ENCODE data around the gene KDM2A.
"Not testable (repeated sequence)": the region's sequence is repeated elsewhere in the genome, so short reads cannot be mapped to it uniquely, and the experiment has no call there.

The KDM2A gene

DNA sequence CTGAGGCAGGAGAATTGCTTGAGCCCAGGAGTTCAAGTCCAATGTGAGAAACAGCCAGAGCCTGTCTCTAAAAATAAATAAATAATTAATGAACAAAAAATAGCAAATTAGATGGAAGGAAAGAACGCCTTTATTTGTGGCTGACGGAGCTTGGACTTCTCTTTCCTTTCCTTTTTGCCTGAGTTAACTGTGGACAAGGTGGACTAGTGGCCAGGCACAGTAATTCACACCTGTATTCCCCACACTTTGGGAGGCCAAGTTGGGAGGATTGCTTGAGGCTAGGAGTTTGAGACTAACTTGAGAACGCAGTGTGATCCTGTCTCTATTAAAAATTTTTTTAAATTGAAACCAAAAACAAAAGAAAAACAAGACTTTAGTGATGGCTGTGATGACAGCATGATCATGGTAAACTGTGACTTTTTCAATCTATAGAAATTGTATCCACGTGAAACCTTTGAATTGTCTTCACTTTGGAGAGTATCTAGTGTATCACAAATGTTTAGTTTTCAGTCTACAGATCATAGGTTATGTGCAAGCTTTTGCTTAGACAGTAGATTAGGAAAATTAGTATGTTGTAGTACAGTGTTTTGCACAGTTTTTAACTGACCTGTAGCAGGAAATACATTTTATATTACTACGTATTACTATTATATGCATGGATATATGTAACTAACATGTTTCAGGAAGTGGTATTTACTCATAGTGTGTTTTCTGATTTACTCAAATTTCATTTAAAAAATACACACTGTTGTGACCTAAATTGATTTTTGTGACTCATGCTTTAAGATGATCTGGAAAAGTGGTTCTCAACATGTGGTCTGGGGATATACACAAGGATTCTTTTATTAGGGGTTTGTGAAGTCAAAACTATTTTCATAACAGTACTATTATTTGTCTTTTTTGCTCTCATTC lies 42.1 kb downstream of the KDM2A start:
- peaks cover 7% of the 10 kb centered on the region for H3K79me2 ChIP-seq
- H2AFZ ChIP-seq, result no peak overlapping the region
- H3K36me3 ChIP-seq (ENCODE audit: control insufficient read depth, insufficient read depth, low read length), result no peaks in the 10 kb centered on the region
- peaks cover 2% of the 10 kb centered on the region for H3K4me1 ChIP-seq
- TF ChIP-seq CTCF (IDR thresholded peaks at IDR 0.05), result no peak
- no peak overlapping the region for H3K27ac ChIP-seq
- no peak overlapping the region for H3K9ac ChIP-seq
- H3K4me3 ChIP-seq (ENCODE audit: low read depth, low read length), result no peak overlapping the region
- no peaks in the 10 kb centered on the region for H3K27me3 ChIP-seq (ENCODE audit: control insufficient read depth, insufficient read depth, low read length)
- H3K4me2 ChIP-seq (ENCODE audit: low read length), result no peak overlapping the region
- no peaks in the 10 kb centered on the region for H3K9me3 ChIP-seq (ENCODE audit: control insufficient read depth, low read length)

GRCh38 chr11:67163006-67163405 lies 43.9 kb downstream of the KDM2A start:
- H3K4me3 ChIP-seq (ENCODE audit: low read depth, low read length), result no peak overlapping the region
- no peaks in the 10 kb centered on the region for H3K36me3 ChIP-seq (ENCODE audit: control insufficient read depth, insufficient read depth, low read length)
- no peak for TF ChIP-seq CTCF (IDR thresholded peaks at IDR 0.05)
- H3K4me1 ChIP-seq, result peaks cover 2% of the 10 kb centered on the region
- H3K27me3 ChIP-seq (ENCODE audit: control insufficient read depth, insufficient read depth, low read length), result no peaks in the 10 kb centered on the region
- peaks cover 11% of the 10 kb centered on the region for H3K79me2 ChIP-seq
- H2AFZ ChIP-seq, result no peak overlapping the region
- H3K27ac ChIP-seq, result no peak overlapping the region
- H3K4me2 ChIP-seq (ENCODE audit: low read length), result no peak overlapping the region
- H3K9ac ChIP-seq, result no peak overlapping the region
- no peaks in the 10 kb centered on the region for H3K9me3 ChIP-seq (ENCODE audit: control insufficient read depth, low read length)

- Histone ChIP-seq H2AFZ (no peak overlapping the region), H3K79me2 (peaks cover 14% of the 10 kb centered on the region), H3K4me3 (ENCODE audit: low read depth, low read length) (no peak overlapping the region), H3K27ac (no peak overlapping the region), H3K4me2 (ENCODE audit: low read length) (no peak overlapping the region), H3K27me3 (ENCODE audit: control insufficient read depth, insufficient read depth, low read length) (no peaks in the 10 kb centered on the region), H3K4me1 (no peaks in the 10 kb centered on the region), H3K9ac (no peak overlapping the region), H3K9me3 (ENCODE audit: control insufficient read depth, low read length) (no peaks in the 10 kb centered on the region), H3K36me3 (ENCODE audit: control insufficient read depth, insufficient read depth, low read length) (no peaks in the 10 kb centered on the region)
- no peak for TF ChIP-seq CTCF (IDR thresholded peaks at IDR 0.05)
Measured at GRCh38 chr11:67165623-67166022, 46.6 kb downstream of the KDM2A start.

- Histone ChIP-seq H2AFZ (no peak overlapping the region), H3K9me3 (ENCODE audit: control insufficient read depth, low read length) (no peaks in the 10 kb centered on the region), H3K36me3 (ENCODE audit: control insufficient read depth, insufficient read depth, low read length) (no peaks in the 10 kb centered on the region), H3K27me3 (ENCODE audit: control insufficient read depth, insufficient read depth, low read length) (no peaks in the 10 kb centered on the region), H3K27ac (no peak overlapping the region), H3K4me3 (ENCODE audit: low read depth, low read length) (no peak overlapping the region), H3K9ac (no peak overlapping the region), H3K79me2 (peaks cover 14% of the 10 kb centered on the region), H3K4me2 (ENCODE audit: low read length) (no peak overlapping the region), H3K4me1 (no peaks in the 10 kb centered on the region)
- no peak for TF ChIP-seq CTCF (IDR thresholded peaks at IDR 0.05)
Measured at GRCh38 chr11:67167091-67167490, 48.0 kb downstream of the KDM2A start.

DNA sequence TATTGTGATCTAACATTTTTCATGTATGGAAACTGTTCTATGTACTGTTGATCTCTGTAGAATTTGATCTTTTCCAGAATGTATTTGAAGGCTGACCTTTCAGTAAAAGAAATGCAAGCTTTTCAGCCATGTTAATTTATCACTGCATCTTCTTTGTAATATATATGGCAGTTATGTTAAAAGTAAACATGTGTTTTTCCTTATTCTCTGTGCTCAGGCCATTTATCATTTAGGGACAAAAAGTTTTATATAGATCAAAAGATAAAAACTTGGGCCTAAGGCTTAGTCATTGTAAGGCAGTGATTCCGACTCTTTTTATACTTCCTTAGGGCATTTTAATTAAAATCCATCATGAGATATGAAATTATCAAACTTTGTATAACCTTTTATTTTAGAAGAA lies 48.7 kb downstream of the KDM2A start:
- H2AFZ ChIP-seq, result no peak overlapping the region
- no peaks in the 10 kb centered on the region for H3K36me3 ChIP-seq (ENCODE audit: control insufficient read depth, insufficient read depth, low read length)
- no peak overlapping the region for H3K27ac ChIP-seq
- H3K9ac ChIP-seq, result no peak overlapping the region
- H3K9me3 ChIP-seq (ENCODE audit: control insufficient read depth, low read length), result no peaks in the 10 kb centered on the region
- no peaks in the 10 kb centered on the region for H3K27me3 ChIP-seq (ENCODE audit: control insufficient read depth, insufficient read depth, low read length)
- no peak for TF ChIP-seq CTCF (IDR thresholded peaks at IDR 0.05)
- H3K4me3 ChIP-seq (ENCODE audit: low read depth, low read length), result no peak overlapping the region
- H3K4me1 ChIP-seq, result no peaks in the 10 kb centered on the region
- no peak overlapping the region for H3K4me2 ChIP-seq (ENCODE audit: low read length)
- peaks cover 12% of the 10 kb centered on the region for H3K79me2 ChIP-seq

- H3K27me3 ChIP-seq (ENCODE audit: control insufficient read depth, insufficient read depth, low read length); H3K27ac ChIP-seq; H3K4me2 ChIP-seq (ENCODE audit: low read length); H3K4me3 ChIP-seq (ENCODE audit: low read depth, low read length); H3K9ac ChIP-seq; H3K4me1 ChIP-seq; H3K36me3 ChIP-seq (ENCODE audit: control insufficient read depth, insufficient read depth, low read length); H2AFZ ChIP-seq; H3K9me3 ChIP-seq (ENCODE audit: control insufficient read depth, low read length): not testable (repeated sequence)
- H3K79me2 ChIP-seq, result peaks cover 19% of the 10 kb centered on the region
Measured at GRCh38 chr11:67168911-67169310, 49.8 kb downstream of the KDM2A start.
